Body of pancreas (tissue), 4 donors: ENCODE measurements around the gene C2CD4C. TPM values are rescaled to one million over a fixed set of nuclear protein-coding genes. Genes with fewer than 3 reads are reported as not detected.
A peak's percentile ranks its signal among the peaks of the same experiment; 100 is the strongest.

Experiments
- ATAC-seq: fragments of 150-250 bp; one replicate; pipeline ENCODE4 v1.9.1; 2016
- DNase-seq, 4 donors: peaks; one replicate each; pipeline ENCODE4 v3.0.0-alpha.2; 2019
- H3K27ac ChIP-seq, 4 donors: fragments of 200-600 bp; sonication (generic); 1 replicate in 3 of 4; 2 replicates in 1 of 4; pipeline versions ENCODE4 v1.5.1 to v1.6.1; 2016 to 2019; ENCODE audit warnings: mild to moderate bottlenecking in 1 of 4, mixed read lengths in 1 of 4, moderate library complexity in 1 of 4
- H3K27me3 ChIP-seq, 2 donors: fragments of 200-600 bp; sonication (generic); one replicate each; pipeline ENCODE4 v1.6.0; 2016; ENCODE audit warnings: mild to moderate bottlenecking in 1 of 2
- H3K36me3 ChIP-seq, 2 donors: fragments of 200-600 bp; sonication (generic); replicated peaks in 1 of 2; 2 replicates each; pipeline ENCODE4 v1.5.1; 2016; ENCODE audit warnings: low read depth in 2 of 2; ENCODE audit not compliant: insufficient read depth in 1 of 2
- H3K4me1 ChIP-seq: fragments of 200-600 bp; sonication (generic); one replicate; pipeline ENCODE4 v1.6.0; 2016
- H3K4me3 ChIP-seq, 2 donors: fragments of 200-600 bp; sonication (generic); 1 replicate in 1 of 2; 2 replicates in 1 of 2; pipeline ENCODE4 v1.5.1; 2016 to 2019
- H3K9me3 ChIP-seq, 3 donors: fragments of 200-600 bp; sonication (generic); 1 replicate in 2 of 3; 2 replicates in 1 of 3; pipeline ENCODE4 v1.5.1; 2016
- POLR2A ChIP-seq, 3 donors: fragments of 450-650 bp; IDR thresholded peaks; one replicate each; pipeline ENCODE4 v1.6.1; 2016; ENCODE audit warnings: antibody characterized with exemption in 3 of 3, mild to moderate bottlenecking in 2 of 3
- WGBS, 2 donors: methylation state at CpG; one replicate each; pipeline ENCODE4 v1.1.5; 2017; 5-methylcytosine and 5-hydroxymethylcytosine counted together
- intact Hi-C: fragments of 100-400 bp; cut with DNase I; formaldehyde crosslinking; loops from one replicate; pipeline ENCODE4 v1.15.1; 2023
- total RNA-seq, 2 donors: library from RNA; depleted of rRNA; stranded (reverse); fragments of >200 nt; gene quantifications; one replicate each; pipeline ENCODE4 v1.1.0, GENCODE V29; 2016
- TF ChIP-seq, protein P1 (sequence below), 7 experiments: fragments of 450-650 bp in 4 of 7; fragments of 200-600 bp in 3 of 7; sonication (generic) in 3 of 7; IDR thresholded peaks; one replicate each; pipeline ENCODE4 v1.5.1; 2016 to 2019; ENCODE audit warnings: antibody characterized with exemption in 7 of 7

The C2CD4C gene, protein sequence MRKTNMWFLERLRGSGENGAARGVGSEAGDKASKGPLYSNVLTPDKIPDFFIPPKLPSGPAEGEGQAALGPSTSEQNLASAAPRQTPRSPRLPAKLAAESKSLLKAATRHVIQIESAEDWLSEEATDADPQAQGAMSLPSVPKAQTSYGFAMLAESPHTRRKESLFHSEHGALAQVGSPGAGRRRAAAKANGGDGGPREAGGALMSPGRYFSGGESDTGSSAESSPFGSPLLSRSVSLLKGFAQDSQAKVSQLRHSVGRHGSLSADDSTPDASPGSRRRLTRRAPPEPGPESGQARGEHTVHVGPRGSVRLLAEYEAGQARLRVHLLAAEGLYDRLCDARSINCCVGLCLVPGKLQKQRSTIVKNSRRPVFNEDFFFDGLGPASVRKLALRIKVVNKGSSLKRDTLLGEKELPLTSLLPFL
- total RNA-seq: 1 to 10 TPM in 1 of 2 donors, under 1 TPM in 1; 0.33 to 1.8 TPM

DNA sequence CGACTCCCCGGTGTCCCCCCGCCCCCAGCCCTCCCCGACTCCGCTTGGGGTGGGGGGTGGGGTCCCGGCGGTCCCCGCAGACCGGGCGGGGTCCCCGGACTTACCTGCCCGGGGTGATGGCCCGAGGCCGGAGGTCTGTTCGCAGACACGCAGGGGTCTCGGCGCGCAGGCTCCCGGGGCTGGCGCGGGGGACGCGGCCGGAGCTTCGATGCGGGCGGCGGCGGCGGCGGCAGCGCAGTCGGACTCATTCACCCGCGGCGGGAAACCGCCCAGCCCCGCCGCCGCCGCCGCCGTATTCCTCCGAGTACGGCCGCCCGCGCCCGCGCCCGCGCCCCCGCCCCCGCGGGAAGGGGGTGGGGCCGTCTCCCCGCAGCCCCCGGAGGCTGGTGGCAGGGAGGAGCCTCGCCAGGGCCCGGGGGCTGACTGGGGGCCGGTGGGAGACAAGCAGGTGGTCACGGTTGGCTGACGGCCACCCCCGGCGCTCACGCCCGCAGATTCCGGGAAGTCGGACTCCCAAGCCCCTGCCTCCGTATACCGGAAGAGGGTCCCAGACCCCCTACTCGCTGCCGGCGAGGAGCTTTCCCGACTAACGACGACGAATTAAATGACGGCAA lies at the start of gene C2CD4C:
TSS of gene C2CD4C (minus strand) at position 246 of the 614 bp plus-strand sequence. CDS start 786 bp downstream, outside the sequence.
- 1% methylated on average over 53 of the region's 80 CpGs; no CpG with 5 or more reads in 1 of the 2 donors for WGBS, 2 donors
- peak; percentile 43 for ATAC-seq
- Histone ChIP-seq H3K4me1 (peaks cover 43% of the 10 kb centered on the region), H3K27me3 (peaks cover 0 to 20% of the 10 kb centered on the region in 2 donors), H3K27ac (no peak within 1 kb of the TSS), H3K4me3 (no peak within 1 kb of the TSS), H3K9me3 (no peaks in the 10 kb centered on the region), H3K36me3 (no peaks in the 10 kb centered on the region)
- TF ChIP-seq, protein P1, sequence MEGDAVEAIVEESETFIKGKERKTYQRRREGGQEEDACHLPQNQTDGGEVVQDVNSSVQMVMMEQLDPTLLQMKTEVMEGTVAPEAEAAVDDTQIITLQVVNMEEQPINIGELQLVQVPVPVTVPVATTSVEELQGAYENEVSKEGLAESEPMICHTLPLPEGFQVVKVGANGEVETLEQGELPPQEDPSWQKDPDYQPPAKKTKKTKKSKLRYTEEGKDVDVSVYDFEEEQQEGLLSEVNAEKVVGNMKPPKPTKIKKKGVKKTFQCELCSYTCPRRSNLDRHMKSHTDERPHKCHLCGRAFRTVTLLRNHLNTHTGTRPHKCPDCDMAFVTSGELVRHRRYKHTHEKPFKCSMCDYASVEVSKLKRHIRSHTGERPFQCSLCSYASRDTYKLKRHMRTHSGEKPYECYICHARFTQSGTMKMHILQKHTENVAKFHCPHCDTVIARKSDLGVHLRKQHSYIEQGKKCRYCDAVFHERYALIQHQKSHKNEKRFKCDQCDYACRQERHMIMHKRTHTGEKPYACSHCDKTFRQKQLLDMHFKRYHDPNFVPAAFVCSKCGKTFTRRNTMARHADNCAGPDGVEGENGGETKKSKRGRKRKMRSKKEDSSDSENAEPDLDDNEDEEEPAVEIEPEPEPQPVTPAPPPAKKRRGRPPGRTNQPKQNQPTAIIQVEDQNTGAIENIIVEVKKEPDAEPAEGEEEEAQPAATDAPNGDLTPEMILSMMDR (IDR thresholded peaks at IDR 0.05): no peak
- no peak for TF ChIP-seq POLR2A (IDR thresholded peaks at IDR 0.05)
- intact Hi-C loops: no loop called here
- DNase-seq: peak in 3 of 4 donors; percentile 14 to 33 (median 17)

DNA sequence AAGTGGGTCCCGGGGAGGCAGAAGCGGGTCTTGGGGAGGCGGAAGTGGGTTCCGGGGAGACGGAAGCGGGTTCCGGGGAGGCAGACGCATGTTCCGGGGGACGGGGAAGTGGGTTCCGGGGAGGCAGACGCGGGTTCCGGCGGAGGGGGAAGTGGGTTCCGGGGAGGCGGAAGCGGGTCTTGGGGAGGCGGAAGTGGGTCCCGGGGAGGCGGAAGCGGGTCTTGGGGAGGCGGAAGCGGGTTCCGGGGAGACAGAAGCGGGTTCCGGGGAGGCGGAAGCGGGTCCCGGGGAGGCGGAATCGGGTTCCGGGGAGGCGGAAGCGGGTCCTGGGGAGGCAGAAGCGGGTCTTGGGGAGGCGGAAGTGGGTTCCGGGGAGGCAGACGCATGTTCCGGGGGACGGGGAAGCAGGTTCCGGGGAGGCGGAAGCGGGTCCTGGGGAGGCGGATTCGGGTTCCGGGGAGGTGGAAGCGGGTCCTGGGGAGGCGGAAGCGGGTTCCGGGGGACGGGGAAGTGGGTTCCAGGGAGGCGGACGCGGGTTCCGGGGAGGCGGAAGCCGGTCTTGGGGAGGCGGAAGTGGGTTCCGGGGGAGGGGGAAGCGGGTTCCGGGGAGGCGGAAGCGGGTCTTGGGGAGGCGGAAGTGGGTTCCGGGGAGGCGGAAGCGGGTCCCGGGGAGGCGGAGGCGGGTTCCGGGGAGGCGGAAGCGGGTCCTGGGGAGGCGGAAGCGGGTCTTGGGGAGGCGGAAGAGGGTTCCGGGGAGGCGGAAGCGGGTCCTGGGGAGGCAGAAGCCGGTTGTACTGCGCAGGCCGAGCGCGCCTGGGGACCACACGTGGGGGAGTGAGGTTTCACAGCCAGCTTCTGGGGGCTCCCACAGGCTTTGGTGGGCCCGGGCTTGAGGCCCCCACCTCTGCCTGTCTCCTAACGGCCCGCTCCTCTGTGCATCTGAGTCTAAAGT lies 49.4 kb upstream of the C2CD4C start:
- TF ChIP-seq, protein P1 (IDR thresholded peaks at IDR 0.05): no peak
- TF ChIP-seq POLR2A (IDR thresholded peaks at IDR 0.05): no peak
- H3K27ac ChIP-seq: peak overlapping the region in 1 of 4 donors; percentile 94
- no peak overlapping the region for H3K4me3 ChIP-seq
- intact Hi-C loops: no loop called here
- H3K4me1 ChIP-seq: peaks cover 29% of the 10 kb centered on the region
- H3K36me3 ChIP-seq: no peaks in the 10 kb centered on the region
- 90 to 97% methylated on average over 63 to 88 of the region's 89 CpGs for WGBS, 2 donors
- H3K27me3 ChIP-seq: no peaks in the 10 kb centered on the region
- H3K9me3 ChIP-seq: no peaks in the 10 kb centered on the region
- ATAC-seq: no peak
- DNase-seq: no peak

DNA sequence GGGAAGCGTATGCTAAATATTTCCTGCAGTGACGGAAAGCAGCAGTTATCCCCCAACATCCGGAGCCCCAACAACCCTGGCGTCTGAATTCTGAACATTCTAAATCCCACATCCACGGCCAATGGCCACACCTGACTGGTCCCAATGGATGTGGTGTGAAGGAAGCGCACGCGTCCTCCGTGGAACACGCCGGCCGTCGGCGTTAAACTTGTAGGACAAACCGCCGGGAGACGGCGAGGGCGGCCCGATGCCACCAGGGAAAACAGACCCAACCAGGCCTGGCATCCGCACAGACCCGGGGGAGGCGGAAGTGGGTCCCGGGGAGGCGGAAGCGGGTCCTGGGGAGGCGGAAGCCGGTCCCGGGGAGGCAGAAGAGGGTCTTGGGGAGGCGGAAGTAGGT lies 48.7 kb upstream of the C2CD4C start:
- intact Hi-C loops: no loop called here
- Histone ChIP-seq H3K36me3 (no peaks in the 10 kb centered on the region), H3K27ac (no peak overlapping the region), H3K9me3 (no peaks in the 10 kb centered on the region), H3K27me3 (no peaks in the 10 kb centered on the region), H3K4me3 (no peak overlapping the region), H3K4me1 (peaks cover 29% of the 10 kb centered on the region)
- 94 to 96% methylated on average over 29 to 30 of the region's 30 CpGs for WGBS, 2 donors
- TF ChIP-seq, protein P1 (IDR thresholded peaks at IDR 0.05): no peak
- TF ChIP-seq POLR2A (IDR thresholded peaks at IDR 0.05): no peak
- DNase-seq: no peak
- ATAC-seq: no peak

DNA sequence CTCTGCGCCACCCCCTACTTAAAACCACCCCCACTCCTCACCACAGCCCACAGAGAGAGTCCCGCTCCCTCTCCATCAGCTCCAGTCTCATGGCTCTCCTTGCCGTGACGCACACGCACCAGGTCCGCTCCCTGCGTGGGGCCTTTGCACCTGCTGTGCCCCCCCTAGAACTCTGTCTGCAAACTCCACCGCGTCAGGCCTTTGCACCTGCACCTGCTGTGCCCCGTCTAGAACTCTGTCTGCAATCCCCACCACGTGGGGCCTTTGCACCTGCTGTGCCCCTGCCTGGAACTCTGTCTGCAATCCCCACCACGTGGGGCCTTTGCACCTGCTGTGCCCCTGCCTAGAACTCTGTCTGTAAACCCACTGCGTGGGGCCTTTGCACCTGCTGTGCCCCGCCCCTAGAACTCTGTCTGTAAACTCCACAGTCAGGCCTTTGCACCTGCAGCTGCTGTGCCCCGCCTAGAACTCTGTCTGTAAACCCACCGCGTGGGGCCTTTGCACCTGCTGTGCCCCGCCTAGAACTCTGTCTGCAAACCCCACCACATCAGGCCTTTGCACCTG lies 47.7 kb upstream of the C2CD4C start:
- Histone ChIP-seq H3K27ac (no peak overlapping the region), H3K4me3 (no peak overlapping the region), H3K4me1 (peaks cover 25% of the 10 kb centered on the region), H3K9me3 (no peaks in the 10 kb centered on the region), H3K27me3 (no peaks in the 10 kb centered on the region), H3K36me3 (no peaks in the 10 kb centered on the region)
- TF ChIP-seq POLR2A (IDR thresholded peaks at IDR 0.05): no peak
- TF ChIP-seq, protein P1 (IDR thresholded peaks at IDR 0.05): no peak
- intact Hi-C loops: no loop called here
- ATAC-seq (no peak), DNase-seq (no peak)
- WGBS, 2 donors: 86 to 93% methylated on average over 17 to 18 of the region's 18 CpGs
